Stimulated activated CD4-positive, alpha-beta T cell treated with anti-CD3 and anti-CD28 coated beads, Interleukin-12 subunit alpha, Interleukin-12 subunit beta, amount 100 ng/mL, for 4 hours (primary cell): ENCODE measurements around the gene ROBO1.

Source experiments
- DNase-seq: peaks from one replicate; pipeline ENCODE4 v3.0.0-alpha.2; 2020

Gene ROBO1

GRCh38 chr3:78569804-78570203 lies 1198.0 kb downstream of the ROBO1 start:
- no peak for DNase-seq

GRCh38 chr3:78565712-78566111 lies 1202.1 kb downstream of the ROBO1 start:
- DNase-seq, result no peak

GRCh38 chr3:78562328-78562727 lies 1205.5 kb downstream of the ROBO1 start:
- DNase-seq, result no peak
